GM12891 (cell line): ENCODE measurements around the gene XPO4.

Source experiments
- DNase-seq: peaks from one replicate; pipeline ENCODE4 v3.0.0; 2011; ENCODE audit warnings: low spot score; ENCODE audit not compliant: insufficient read length
- FAIRE-seq: peaks from 2 replicates; lab custom pipeline; 2011; peaks lifted over from hg19 to GRCh38; lab: Jason Lieb, UNC
- PAX5 ChIP-seq: IDR thresholded peaks from 2 replicates; pipeline ENCODE4 v1.6.1; 2011; ENCODE audit warnings: low read length, moderate library complexity, mild to moderate bottlenecking; ENCODE audit not compliant: insufficient read depth, severe bottlenecking
- POLR2A ChIP-seq: IDR thresholded peaks from 2 replicates; pipeline ENCODE4 v1.6.1; 2011; ENCODE audit warnings: low read depth, low read length, control low read depth
- POLR2AphosphoS5 ChIP-seq: IDR thresholded peaks from 2 replicates; pipeline ENCODE4 v1.6.1; 2011; ENCODE audit warnings: low read depth, low read length, control low read depth
- POU2F2 ChIP-seq: IDR thresholded peaks from 2 replicates; pipeline ENCODE4 v1.6.1; 2011; ENCODE audit warnings: low read depth, mild to moderate bottlenecking, control low read depth, low read length, moderate library complexity
- SPI1 ChIP-seq: IDR thresholded peaks from 2 replicates; pipeline ENCODE4 v1.6.1; 2011; ENCODE audit warnings: low read depth, low read length, control low read depth
- TAF1 ChIP-seq: IDR thresholded peaks from 2 replicates; pipeline ENCODE4 v1.6.1; 2011; ENCODE audit warnings: low read depth, low read length, control low read depth

The XPO4 gene

DNA sequence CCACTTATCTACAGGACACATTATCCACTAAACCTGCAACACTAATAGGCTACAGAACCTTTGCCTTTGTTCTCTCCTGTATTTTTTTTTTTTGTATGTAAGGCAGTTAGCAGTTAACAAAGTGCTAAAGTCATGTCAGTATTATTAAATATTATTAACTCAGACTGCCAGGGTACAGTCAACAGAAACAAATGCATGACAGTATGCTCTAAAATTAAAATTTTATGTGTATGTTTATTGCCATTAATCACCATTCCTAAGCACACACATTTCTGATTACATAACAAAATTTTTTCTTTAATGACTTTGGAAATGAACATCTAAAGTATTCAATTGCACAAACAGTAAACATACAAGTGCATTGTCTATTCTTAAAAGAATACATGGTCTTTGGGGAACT, 41.7 kb downstream of the XPO4 start:
- TF ChIP-seq SPI1 (no peak), POLR2A (no peak), PAX5 (no peak), POU2F2 (no peak), TAF1 (no peak), POLR2AphosphoS5 (no peak)
- FAIRE-seq = no peak
- DNase-seq = no peak

DNA sequence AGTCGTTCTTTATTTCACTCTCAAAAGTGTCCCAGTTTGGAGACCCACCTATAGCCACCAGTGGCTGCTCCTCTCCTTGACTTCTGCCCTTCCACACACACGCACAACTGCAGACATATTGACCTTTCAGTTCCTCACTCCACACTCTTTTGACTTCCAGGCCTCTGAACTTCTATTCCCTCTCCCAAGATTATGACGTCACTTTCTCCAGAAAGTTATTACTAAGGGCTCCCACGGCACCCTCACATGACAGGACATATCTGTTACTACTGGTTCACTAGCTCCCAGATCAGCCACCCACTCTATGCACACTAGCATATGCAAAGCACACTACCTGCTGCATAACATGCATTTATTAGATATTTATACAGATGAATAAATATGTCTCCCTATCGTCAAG, 45.9 kb downstream of the XPO4 start:
- DNase-seq (no peak), FAIRE-seq (no peak)
- no peak for TF ChIP-seq PAX5
- TF ChIP-seq SPI1 = no peak
- no peak for TF ChIP-seq POU2F2
- no peak for TF ChIP-seq TAF1
- no peak for TF ChIP-seq POLR2A
- no peak for TF ChIP-seq POLR2AphosphoS5

DNA sequence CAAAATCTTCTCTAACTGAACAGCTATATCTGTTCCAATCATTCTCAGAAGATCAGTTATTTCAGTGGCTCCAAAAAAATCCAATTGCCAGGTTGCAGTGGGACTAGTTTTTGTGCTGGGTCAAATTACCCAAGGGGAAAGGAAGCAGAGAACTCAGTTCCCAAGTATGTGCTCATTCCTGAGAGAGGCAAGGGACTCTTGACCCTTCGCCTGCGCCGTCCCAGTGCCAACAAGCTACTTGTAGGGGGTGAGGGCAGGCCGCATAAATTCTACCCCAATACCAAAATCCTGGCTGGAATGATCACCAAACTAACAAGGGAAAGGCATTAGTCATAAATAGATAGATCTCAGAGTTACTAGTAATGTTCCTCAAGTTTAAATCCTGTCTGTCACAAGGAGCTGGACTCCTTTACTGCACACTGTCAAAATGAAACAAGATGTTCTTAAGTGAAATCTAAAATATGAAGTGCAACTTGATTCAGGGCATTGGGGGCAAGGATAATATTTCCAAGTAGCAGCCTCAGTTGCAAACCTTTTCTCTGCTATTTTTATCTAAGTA, 50.6 kb downstream of the XPO4 start:
- no peak for FAIRE-seq
- no peak for TF ChIP-seq PAX5
- TF ChIP-seq POLR2A = no peak
- TF ChIP-seq POU2F2 = no peak
- no peak for TF ChIP-seq POLR2AphosphoS5
- no peak for TF ChIP-seq SPI1
- TF ChIP-seq TAF1 = no peak

DNA sequence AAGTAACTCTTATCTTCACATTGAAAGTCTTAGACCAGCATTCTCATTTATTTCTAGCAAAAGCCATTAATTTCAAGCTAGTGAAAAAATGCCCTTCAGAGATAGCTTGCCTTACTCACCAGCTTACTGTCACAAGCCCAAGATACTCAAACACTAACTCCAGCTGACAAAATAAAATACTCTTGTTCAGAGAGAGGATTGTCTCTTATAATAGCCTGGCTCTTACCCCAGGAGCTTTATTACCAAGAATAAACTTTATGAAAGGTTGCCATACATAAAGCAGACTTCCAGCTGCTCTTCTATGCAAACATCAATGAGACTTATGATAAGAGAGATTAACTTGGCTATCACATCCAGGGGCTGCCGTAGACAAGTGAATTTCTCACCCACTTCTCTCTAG, 53.6 kb downstream of the XPO4 start:
- FAIRE-seq = peak; percentile 52
- no peak for TF ChIP-seq PAX5
- TF ChIP-seq POU2F2 = no peak
- TF ChIP-seq SPI1 = no peak
- no peak for TF ChIP-seq TAF1
- TF ChIP-seq POLR2AphosphoS5 = no peak
- no peak for TF ChIP-seq POLR2A
- no peak for DNase-seq

More for the DNA sequence above, 50.6 kb downstream of the XPO4 start:
- no peak for DNase-seq

DNA sequence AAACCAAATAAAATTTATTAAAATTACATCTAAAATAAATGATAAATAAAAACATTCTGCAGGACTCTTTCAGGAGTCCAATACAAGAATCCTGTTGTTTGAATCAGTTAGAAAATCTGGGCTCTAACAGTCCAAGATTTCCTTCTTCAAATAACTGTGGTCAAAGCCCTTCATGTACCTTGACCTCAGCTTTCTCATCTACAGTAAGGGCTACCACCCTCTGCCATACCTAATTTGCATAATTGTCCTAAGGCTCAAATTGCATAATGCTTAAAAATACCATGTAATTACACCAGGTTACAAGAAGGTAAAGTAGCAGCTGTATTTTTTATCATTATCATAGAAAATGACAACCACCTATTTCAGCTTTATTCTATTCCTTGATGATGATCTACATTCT, 54.3 kb downstream of the XPO4 start:
- TF ChIP-seq PAX5 (no peak), TAF1 (no peak), POLR2A (no peak), SPI1 (no peak)
- FAIRE-seq (no peak), DNase-seq (no peak)

DNA sequence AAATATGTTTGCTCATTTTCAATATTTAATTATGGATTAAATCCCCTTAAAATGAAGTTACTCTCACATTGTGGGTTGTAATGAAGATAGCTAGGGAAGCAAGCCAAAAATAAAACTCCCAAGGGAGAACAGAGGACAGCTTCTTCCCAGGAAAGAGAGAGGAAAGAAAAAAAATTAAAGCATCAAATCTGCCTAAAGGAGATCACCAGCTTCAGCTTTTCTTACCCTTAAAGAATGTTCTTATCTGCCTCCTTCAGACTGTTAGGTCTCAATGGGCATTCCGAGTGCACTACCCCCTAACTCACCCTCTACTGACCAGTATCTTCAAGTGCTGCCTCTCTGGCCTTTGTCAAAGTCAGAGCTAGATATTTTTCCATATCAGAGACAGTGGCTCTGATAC, 55.2 kb downstream of the XPO4 start:
- DNase-seq = no peak
- no peak for FAIRE-seq

DNA sequence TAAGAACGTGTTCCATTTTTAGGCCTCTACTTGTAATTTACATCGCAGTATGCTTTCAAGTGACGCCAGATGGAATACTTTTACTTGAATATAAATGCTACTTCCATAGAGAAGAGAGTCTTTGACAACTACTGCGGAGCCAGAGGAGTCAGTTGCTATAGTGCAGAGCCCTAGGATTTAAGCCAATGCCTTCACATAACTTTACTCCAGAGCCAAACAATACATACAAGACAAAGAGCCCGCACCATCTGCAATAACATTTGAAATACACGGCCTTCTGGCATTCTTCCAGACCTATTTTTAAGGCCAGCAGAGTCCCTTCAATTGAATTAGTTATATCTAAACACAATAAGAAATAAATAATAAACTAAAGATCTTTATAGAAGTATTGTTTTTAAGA, 59.4 kb downstream of the XPO4 start:
- DNase-seq (no peak), FAIRE-seq (no peak)
- TF ChIP-seq POU2F2 (no peak), SPI1 (no peak), TAF1 (no peak), PAX5 (no peak), POLR2AphosphoS5 (no peak), POLR2A (no peak)

More for the DNA sequence above, 55.2 kb downstream of the XPO4 start:
- TF ChIP-seq TAF1 (no peak), SPI1 (no peak), POLR2A (no peak), POLR2AphosphoS5 (no peak), PAX5 (no peak), POU2F2 (no peak)

DNA sequence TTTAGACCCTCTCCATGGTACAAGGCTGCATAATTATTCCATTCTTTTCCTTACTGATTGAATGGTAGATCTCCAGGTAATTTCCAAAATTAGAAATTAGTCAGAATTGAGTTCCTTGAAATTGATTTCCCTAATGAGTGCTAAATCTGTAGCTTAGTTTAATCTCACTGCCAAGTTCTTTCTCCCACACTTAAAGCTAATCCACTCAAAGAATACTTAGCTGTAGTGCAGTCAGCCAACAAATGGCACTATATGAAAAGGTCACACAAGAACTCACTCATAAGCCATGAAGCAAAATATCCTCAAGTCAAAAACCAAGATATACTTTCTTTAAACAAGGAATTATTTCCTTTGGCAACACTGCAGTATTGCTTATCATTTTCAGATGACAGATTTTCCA, 62.0 kb downstream of the XPO4 start:
- TF ChIP-seq POU2F2 = no peak
- no peak for TF ChIP-seq POLR2AphosphoS5
- TF ChIP-seq SPI1 = no peak
- no peak for TF ChIP-seq PAX5
- no peak for TF ChIP-seq POLR2A
- TF ChIP-seq TAF1 = no peak
- DNase-seq (no peak), FAIRE-seq (no peak)

DNA sequence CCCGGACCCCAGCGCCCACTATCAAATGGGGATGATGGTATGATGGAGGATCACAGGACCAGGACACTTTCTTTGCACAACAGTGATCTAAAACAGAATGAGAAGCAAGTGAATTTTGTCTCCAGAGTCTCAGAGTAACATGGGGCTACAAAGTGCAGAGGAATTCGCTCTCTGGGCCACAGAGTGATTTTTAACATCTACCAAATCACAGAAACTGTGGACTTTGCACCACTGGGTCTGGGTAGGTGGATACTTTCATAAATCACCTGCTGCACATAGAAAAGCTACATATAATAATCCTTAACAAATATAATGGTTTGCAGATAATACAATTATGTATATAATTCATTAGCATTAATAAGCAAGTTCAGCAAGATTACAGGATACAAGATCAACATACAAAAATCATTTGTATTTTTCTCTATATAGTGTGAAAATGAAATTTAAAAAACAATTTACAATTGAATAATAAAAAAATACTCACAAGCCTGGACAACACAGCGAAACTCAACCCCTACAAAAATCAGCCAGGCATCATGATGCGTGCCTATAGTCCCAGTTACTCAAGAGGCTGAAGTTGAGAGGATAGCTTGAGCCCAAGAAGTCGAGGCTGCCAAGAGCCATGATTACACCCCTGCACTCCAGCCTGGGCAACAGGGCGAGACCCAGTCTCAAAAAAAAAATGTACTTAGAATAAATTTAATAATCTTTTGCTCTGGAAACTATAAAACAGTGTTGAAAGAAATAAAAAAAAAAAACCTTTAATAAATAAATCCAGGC, 68.5 kb downstream of the XPO4 start:
- TF ChIP-seq SPI1 (no peak), POU2F2 (no peak), TAF1 (no peak), POLR2AphosphoS5 (no peak), POLR2A (no peak), PAX5 (no peak)
- DNase-seq (no peak), FAIRE-seq (no peak)
